ENCODE measurements around the gene PCLO. TPM values are rescaled to one million over a fixed set of nuclear protein-coding genes. Genes with fewer than 3 reads are reported as not detected.

The PCLO gene
- total and polyA plus RNA-seq, 9 of the 15 experiments (the other 6 are each of a cell fraction or from before 2014, with no cell fraction given), result under 0.01 to 0.01 TPM; not detected in 7

GRCh38 chr7:83166781-83167180, 4.1 kb upstream of the PCLO start:
- Histone ChIP-seq H3K27ac (ENCODE audit: extremely low read depth, low read depth, low read length) (no peak overlapping the region), H3K9me1 (ENCODE audit: control insufficient read depth, insufficient read depth, low read length) (no peaks in the 10 kb centered on the region), H3K4me3 (no peak overlapping the region), H4K20me1 (replicated peaks; ENCODE audit: control insufficient read depth, insufficient read depth, low read length) (no peaks in the 10 kb centered on the region), H3K4me1 (replicated peaks in 1 of 2; ENCODE audit: control insufficient read depth in 2 of 2, insufficient read depth in 2 of 2, low read length in 2 of 2) (peaks cover 0 to 8% of the 10 kb centered on the region in 2 experiments; a peak in 1 of 5 replicates), H3K79me2 (ENCODE audit: control insufficient read depth, insufficient read depth, low read length) (no peaks in the 10 kb centered on the region), H3K9me3 (replicated peaks; ENCODE audit: control insufficient read depth, insufficient read depth, low read depth, low read length) (no peaks in the 10 kb centered on the region), H3K9ac (ENCODE audit: insufficient read depth in 1 of 2, low read depth in 2 of 2, low read length in 2 of 2) (no peak overlapping the region), H3K36me3 (ENCODE audit: control insufficient read depth, insufficient read depth, low read length) (no peaks in the 10 kb centered on the region), H3K4me2 (ENCODE audit: insufficient read depth, low read length) (no peak overlapping the region), H2AFZ (ENCODE audit: low read depth, low read length) (no peak overlapping the region), H3K27me3 (ENCODE audit: control insufficient read depth in 2 of 2, insufficient read depth in 2 of 2, low read length in 2 of 2) (no peaks in the 10 kb centered on the region)
- no peak for DNase-seq (ENCODE audit: extremely low read depth in 1 of 4, low spot score in 3 of 4)
- TF ChIP-seq ESRRA (IDR thresholded peaks at IDR 0.05; ENCODE audit: borderline replicate concordance, low read depth), result no peak
- TF ChIP-seq SNIP1 (IDR thresholded peaks at IDR 0.05; ENCODE audit: low read depth), result no peak
- no peak for TF ChIP-seq FOXK1 (CRISPR knock-in tag; IDR thresholded peaks at IDR 0.05; ENCODE audit: borderline replicate concordance)
- no peak for TF ChIP-seq RAD21 (CRISPR knock-in tag; conservative IDR thresholded peaks at IDR 0.05 in 1 of 2, IDR thresholded peaks at IDR 0.05 in 1 of 2)
- no peak for TF ChIP-seq TAF9B (IDR thresholded peaks at IDR 0.05; ENCODE audit: partially characterized antibody)
- TF ChIP-seq CTBP1 (IDR thresholded peaks at IDR 0.05; ENCODE audit: borderline replicate concordance), result no peak
- TF ChIP-seq ZNF347 (CRISPR knock-in tag; IDR thresholded peaks at IDR 0.05; ENCODE audit: low read depth), result no peak
- no peak for TF ChIP-seq NFXL1 (CRISPR knock-in tag; IDR thresholded peaks at IDR 0.05)
- TF ChIP-seq ZBTB9 (CRISPR knock-in tag; IDR thresholded peaks at IDR 0.05), result no peak
- TF ChIP-seq STAT5A (IDR thresholded peaks at IDR 0.05; ENCODE audit: borderline replicate concordance, low read length), result no peak
- TF ChIP-seq ZNF695 (CRISPR knock-in tag; IDR thresholded peaks at IDR 0.05), result no peak
- no peak for TF ChIP-seq ZNF224 (CRISPR knock-in tag; IDR thresholded peaks at IDR 0.05)
- TF ChIP-seq NKRF (IDR thresholded peaks at IDR 0.05; ENCODE audit: borderline replicate concordance), result no peak
- no peak for TF ChIP-seq ZNF121 (CRISPR knock-in tag; conservative IDR thresholded peaks at IDR 0.05)
- no peak for TF ChIP-seq CHAMP1 (IDR thresholded peaks at IDR 0.05)
- no peak for TF ChIP-seq ZNF668 (CRISPR knock-in tag; IDR thresholded peaks at IDR 0.05)
- TF ChIP-seq BRD4 (IDR thresholded peaks at IDR 0.05), result no peak
- no peak for TF ChIP-seq SNRNP70 (optimal IDR thresholded peaks at IDR 0.05; ENCODE audit: low read depth, low read length)
- no peak for TF ChIP-seq ZC3H11A (IDR thresholded peaks at IDR 0.05; ENCODE audit: low read depth, low read length)
- no peak for ATAC-seq
- WGBS (ENCODE audit: insufficient coverage, low coverage, missing lambda C conversion rate), result 0% methylated on average over 1 of the region's 1 CpG
- in situ Hi-C loops (cut with MboI), result no loop called here
- POLR2A ChIA-PET, result no interaction called here
- no peak for FAIRE-seq
- CTCF ChIA-PET (ENCODE audit: low intra/inter-chr PET ratio), result no interaction called here
- intact Hi-C loops (cut with micrococcal nuclease), result no loop called here
- no TSS peak for BruUV-seq (replicated peaks)
